Endothelial cell of umbilical vein (primary cell): Measurements from ENCODE around the gene ENTPD7. TPM values are rescaled to one million over a fixed set of nuclear protein-coding genes. Genes with fewer than 3 reads are reported as not detected.
A peak's percentile ranks its signal among the peaks of the same experiment; 100 is the strongest.

Experiments used
- BruUV-seq: library from RNA; stranded (reverse); fragments of 400-500 nt; replicated peaks from 2 replicates; lab custom pipeline; 2021; lab: Mats Ljungman, UMichigan
- CTCF ChIA-PET: fragments of 300-600, 350-600 bp; sonication (Branson Sonifier 250); formaldehyde crosslinking; loops from one replicate; lab custom pipeline; 2021; ENCODE audit warnings: antibody characterized with exemption, inconsistent platforms; lab: Charles Lee
- POLR2A ChIA-PET: fragments of 300-600, 350-600 bp; sonication (Branson Sonifier 250); formaldehyde crosslinking; loops from one replicate; lab custom pipeline; 2021; ENCODE audit warnings: antibody characterized with exemption, inconsistent platforms; lab: Charles Lee
- DNase-seq: peaks from one replicate; pipeline ENCODE4 v3.0.0-alpha.2; 2011; ENCODE audit warnings: low read depth, low spot score
- FAIRE-seq: peaks from 2 replicates; lab custom pipeline; 2011; peaks lifted over from hg19 to GRCh38; lab: Jason Lieb, UNC
- H2AFZ ChIP-seq: 2 replicates; pipeline ENCODE4 v1.6.0; 2012; ENCODE audit warnings: low read depth, low read length, control low read depth, inconsistent platforms
- H3K27ac ChIP-seq: 2 replicates; pipeline ENCODE4 v1.5.1; 2011; ENCODE audit warnings: low read depth, mild to moderate bottlenecking, control low read depth, low read length, moderate library complexity; ENCODE audit not compliant: insufficient read depth
- H3K27me3 ChIP-seq, 2 experiments: 2 replicates each; pipeline versions ENCODE4 v1.6.0 to v1.6.1; 2011; ENCODE audit warnings: low read length in 2 of 2, mixed read lengths in 1 of 2; ENCODE audit not compliant: control insufficient read depth in 2 of 2, insufficient read depth in 2 of 2
- H3K36me3 ChIP-seq, 2 experiments: 2 replicates in 1 of 2; 3 replicates in 1 of 2; pipeline ENCODE4 v1.5.1; 2011; ENCODE audit warnings: low read length in 2 of 2, mild to moderate bottlenecking in 1 of 2, moderate library complexity in 1 of 2; ENCODE audit not compliant: control insufficient read depth in 2 of 2, insufficient read depth in 2 of 2; ENCODE audit errors: extremely low read depth in 1 of 2
- H3K4me1 ChIP-seq: 3 replicates; pipeline ENCODE4 v1.5.1; 2011; ENCODE audit warnings: mild to moderate bottlenecking, low read length; ENCODE audit not compliant: control insufficient read depth, insufficient read depth; ENCODE audit errors: extremely low read depth
- H3K4me2 ChIP-seq: 2 replicates; pipeline ENCODE4 v1.6.1; 2011; ENCODE audit warnings: low read length, control low read depth, mixed read lengths; ENCODE audit not compliant: insufficient read depth
- H3K4me3 ChIP-seq, 3 experiments: fragments of 200-600 bp in 1 of 3; sonication (generic), shearing (Covaris generic) in 1 of 3; replicated peaks in 1 of 3; 2 replicates each; pipeline ENCODE4 v1.5.1; 2011 to 2016; ENCODE audit warnings: control low read depth in 3 of 3, low read length in 3 of 3, mild to moderate bottlenecking in 2 of 3, inconsistent platforms in 1 of 3, low read depth in 1 of 3, moderate library complexity in 1 of 3; ENCODE audit not compliant: insufficient read depth in 1 of 3
- H3K79me2 ChIP-seq: 2 replicates; pipeline ENCODE4 v1.6.0; 2012; ENCODE audit warnings: low read length, inconsistent platforms; ENCODE audit not compliant: control insufficient read depth, insufficient read depth
- H3K9ac ChIP-seq: replicated peaks from 2 replicates; pipeline ENCODE3; 2011; ENCODE audit warnings: low read length, control low read depth; ENCODE audit not compliant: insufficient read depth; ENCODE audit errors: extremely low read depth
- H3K9me1 ChIP-seq: replicated peaks from 3 replicates; pipeline ENCODE4 v1.6.0; 2011; ENCODE audit warnings: mild to moderate bottlenecking, low read length; ENCODE audit not compliant: control insufficient read depth, insufficient read depth; ENCODE audit errors: extremely low read depth
- H3K9me3 ChIP-seq: replicated peaks from 2 replicates; pipeline ENCODE4 v1.5.1; 2012; ENCODE audit warnings: low read length, inconsistent platforms; ENCODE audit not compliant: control insufficient read depth, insufficient read depth
- H4K20me1 ChIP-seq: replicated peaks from 2 replicates; pipeline ENCODE3; 2011; ENCODE audit warnings: mild to moderate bottlenecking, low read length; ENCODE audit not compliant: control insufficient read depth, insufficient read depth; ENCODE audit errors: extremely low read depth
- EZH2 ChIP-seq: IDR thresholded peaks from 2 replicates; pipeline ENCODE4 v1.6.1; 2012; ENCODE audit warnings: borderline replicate concordance, low read depth, mild to moderate bottlenecking, moderate library complexity, low read length, inconsistent platforms; ENCODE audit not compliant: severe bottlenecking
- FOS ChIP-seq: IDR thresholded peaks from 2 replicates; pipeline ENCODE4 v1.6.1; 2011; ENCODE audit warnings: mild to moderate bottlenecking, low read length, moderate library complexity, borderline replicate concordance; ENCODE audit not compliant: insufficient read depth
- GATA2 ChIP-seq: IDR thresholded peaks from 2 replicates; pipeline ENCODE4 v1.7.0; 2011; ENCODE audit warnings: low read depth, mild to moderate bottlenecking, moderate library complexity, mixed read lengths, low read length; ENCODE audit not compliant: insufficient read length, insufficient read depth
- JUN ChIP-seq: IDR thresholded peaks from 2 replicates; pipeline ENCODE4 v1.6.1; 2011; ENCODE audit warnings: borderline replicate concordance, low read depth; ENCODE audit not compliant: insufficient read length, insufficient read depth
- MYC ChIP-seq: IDR thresholded peaks from one replicate; pipeline ENCODE4 v1.6.1; 2011; ENCODE audit warnings: mild to moderate bottlenecking, low read depth, low read length
- POLR2A ChIP-seq: IDR thresholded peaks from 2 replicates; pipeline ENCODE4 v1.6.1; 2012; ENCODE audit warnings: low read depth, mild to moderate bottlenecking, control low read depth, low read length
- POLR2AphosphoS5 ChIP-seq: IDR thresholded peaks from 2 replicates; pipeline ENCODE4 v1.6.1; 2012; ENCODE audit warnings: low read depth, mild to moderate bottlenecking, control low read depth, low read length, moderate library complexity; ENCODE audit not compliant: insufficient read depth
- dilution Hi-C: fragments of 300-500 bp; cut with MboI; formaldehyde crosslinking; loops from one replicate; pipeline ENCODE4 v1.15.0; 2019; ENCODE audit warnings: low sequenced_read_pairs; ENCODE audit not compliant: extremely low pct_ligation_motif_present
- intact Hi-C: fragments of 100-400 bp; cut with micrococcal nuclease; formaldehyde crosslinking; loops from one replicate; pipeline ENCODE4 v1.10.0; 2022
- polyA plus RNA-seq, 4 experiments: library from polyadenylated mRNA; depleted of rRNA in 3 of 4; stranded (reverse) in 3 of 4; unstranded in 1 of 4; fragments of >200 nt; gene quantifications; 2 replicates each; pipeline versions ENCODE4 v1.2.1 to v1.2.3, GENCODE V29; 2011 to 2012; ENCODE audit warnings: missing spikeins in 1 of 4
- total RNA-seq: library from RNA; stranded (reverse); gene quantifications from 2 replicates; pipeline ENCODE4 v1.2.3, GENCODE V29; 2021
- TF ChIP-seq, protein P1 (sequence below): IDR thresholded peaks from 2 replicates; pipeline ENCODE4 v1.6.1; 2011; ENCODE audit not compliant: insufficient read depth, insufficient read length
- TF ChIP-seq, protein P2 (sequence below), 2 donors: IDR thresholded peaks; 1 replicate in 1 of 2; 2 replicates in 1 of 2; pipeline ENCODE4 v1.5.1; 2011; ENCODE audit warnings: low read length in 2 of 2, mild to moderate bottlenecking in 2 of 2, moderate library complexity in 2 of 2, control low read depth in 1 of 2, inconsistent platforms in 1 of 2, low read depth in 1 of 2; ENCODE audit not compliant: insufficient read depth in 1 of 2; ENCODE audit errors: extremely low read depth in 1 of 2

Gene ENTPD7
- total and polyA plus RNA-seq, 2 donors (not counting 3 experiments of a cell fraction or from before 2014, with no cell fraction given): 10.1 to 20.6 TPM

DNA sequence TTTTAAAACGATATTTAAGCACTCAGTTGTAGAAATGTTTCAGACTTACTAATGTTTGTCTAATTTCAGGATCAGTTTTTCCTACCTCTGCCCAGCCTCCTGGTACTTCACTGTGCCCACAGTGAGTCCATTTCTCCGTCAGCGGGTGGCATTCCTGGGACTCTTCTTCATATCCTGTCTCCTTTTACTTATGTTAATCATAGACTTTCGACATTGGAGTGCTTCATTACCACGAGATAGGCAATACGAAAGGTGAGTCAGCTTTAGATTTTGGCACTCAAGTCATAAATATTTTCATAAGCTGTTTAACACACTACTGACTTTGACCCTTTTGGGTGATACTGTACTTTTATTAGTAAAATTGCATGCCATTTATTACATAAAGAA is 2.1 kb downstream of the ENTPD7 start:
- Histone ChIP-seq H3K4me2 (peak overlapping the region; percentile 60), H3K9me1 (no peaks in the 10 kb centered on the region), H3K27me3 (peaks cover 4 to 5% of the 10 kb centered on the region in 2 experiments), H3K4me3 (peak overlapping the region in 1 of 3 experiments; percentile 12), H3K79me2 (peaks cover 6% of the 10 kb centered on the region), H3K36me3 (peaks cover 3 to 6% of the 10 kb centered on the region in 2 experiments), H3K9ac (peak overlapping the region; percentile 32), H3K4me1 (peaks cover 16% of the 10 kb centered on the region), H3K27ac (peak overlapping the region; percentile 45), H3K9me3 (no peaks in the 10 kb centered on the region), H2AFZ (no peak overlapping the region), H4K20me1 (no peaks in the 10 kb centered on the region)
- BruUV-seq: no TSS peak
- CTCF ChIA-PET: no interaction called here
- POLR2A ChIA-PET: no interaction called here
- TF ChIP-seq FOS (peak; percentile 81), JUN (peak; percentile 55)
- TF ChIP-seq, protein P1, sequence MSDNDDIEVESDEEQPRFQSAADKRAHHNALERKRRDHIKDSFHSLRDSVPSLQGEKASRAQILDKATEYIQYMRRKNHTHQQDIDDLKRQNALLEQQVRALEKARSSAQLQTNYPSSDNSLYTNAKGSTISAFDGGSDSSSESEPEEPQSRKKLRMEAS: no peak
- peak; percentile 69 for FAIRE-seq
- dilution Hi-C loops: no loop called here
- intact Hi-C loops: no loop called here
- DNase-seq: peak; percentile 72

DNA sequence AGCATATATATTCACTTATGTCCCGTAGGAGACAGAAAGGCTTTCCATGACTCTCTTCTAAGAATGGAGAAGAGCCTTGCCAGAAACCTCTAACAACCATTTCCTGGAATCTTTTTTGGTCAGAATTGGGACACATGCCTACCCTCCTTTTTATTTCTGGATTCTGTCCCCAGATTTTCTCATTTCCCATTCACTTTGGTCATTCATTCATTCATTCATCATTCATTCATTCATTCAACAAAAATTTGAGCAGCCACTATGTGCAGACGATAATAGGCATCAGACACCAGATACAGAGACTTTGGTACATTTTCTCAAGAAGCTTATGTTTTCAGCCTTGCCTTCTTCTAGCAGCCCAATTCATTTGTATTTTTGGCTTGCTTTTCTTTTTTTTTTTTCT is 6.0 kb downstream of the ENTPD7 start:
- no peaks in the 10 kb centered on the region for H3K27me3 ChIP-seq
- no peaks in the 10 kb centered on the region for H4K20me1 ChIP-seq
- dilution Hi-C loops: no loop called here
- POLR2A ChIA-PET: no interaction called here
- no peak for DNase-seq
- H3K4me2 ChIP-seq: no peak overlapping the region
- no peak overlapping the region for H3K27ac ChIP-seq
- no TSS peak for BruUV-seq
- no peaks in the 10 kb centered on the region for H3K9me3 ChIP-seq
- H3K36me3 ChIP-seq: peaks cover 3 to 6% of the 10 kb centered on the region in 2 experiments
- peaks cover 2% of the 10 kb centered on the region for H3K79me2 ChIP-seq
- H3K4me1 ChIP-seq: peaks cover 22% of the 10 kb centered on the region
- H3K4me3 ChIP-seq: no peak overlapping the region
- CTCF ChIA-PET: interaction anchor here (2.3 kb wide), 1 partner anchor 34 kb away, joined by 6 read pairs; no protein-coding TSS in a partner anchor
- no peak overlapping the region for H3K9ac ChIP-seq
- H3K9me1 ChIP-seq: no peaks in the 10 kb centered on the region
- TF ChIP-seq, protein P2, sequence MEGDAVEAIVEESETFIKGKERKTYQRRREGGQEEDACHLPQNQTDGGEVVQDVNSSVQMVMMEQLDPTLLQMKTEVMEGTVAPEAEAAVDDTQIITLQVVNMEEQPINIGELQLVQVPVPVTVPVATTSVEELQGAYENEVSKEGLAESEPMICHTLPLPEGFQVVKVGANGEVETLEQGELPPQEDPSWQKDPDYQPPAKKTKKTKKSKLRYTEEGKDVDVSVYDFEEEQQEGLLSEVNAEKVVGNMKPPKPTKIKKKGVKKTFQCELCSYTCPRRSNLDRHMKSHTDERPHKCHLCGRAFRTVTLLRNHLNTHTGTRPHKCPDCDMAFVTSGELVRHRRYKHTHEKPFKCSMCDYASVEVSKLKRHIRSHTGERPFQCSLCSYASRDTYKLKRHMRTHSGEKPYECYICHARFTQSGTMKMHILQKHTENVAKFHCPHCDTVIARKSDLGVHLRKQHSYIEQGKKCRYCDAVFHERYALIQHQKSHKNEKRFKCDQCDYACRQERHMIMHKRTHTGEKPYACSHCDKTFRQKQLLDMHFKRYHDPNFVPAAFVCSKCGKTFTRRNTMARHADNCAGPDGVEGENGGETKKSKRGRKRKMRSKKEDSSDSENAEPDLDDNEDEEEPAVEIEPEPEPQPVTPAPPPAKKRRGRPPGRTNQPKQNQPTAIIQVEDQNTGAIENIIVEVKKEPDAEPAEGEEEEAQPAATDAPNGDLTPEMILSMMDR (IDR thresholded peaks at IDR 0.05; ENCODE audit: extremely low read depth in 1 of 2, insufficient read depth in 1 of 2, low read depth in 1 of 2, low read length in 2 of 2): no peak
- TF ChIP-seq EZH2 (no peak), MYC (no peak), POLR2AphosphoS5 (no peak), GATA2 (no peak), POLR2A (no peak), FOS (no peak), JUN (no peak)
- TF ChIP-seq, protein P1: no peak
- intact Hi-C loops: no loop called here
- FAIRE-seq: no peak
- no peak overlapping the region for H2AFZ ChIP-seq
